Measurements from ENCODE around the gene MYO18A. TPM values are rescaled to one million over a fixed set of nuclear protein-coding genes. Genes with fewer than 3 reads are reported as not detected.

MYO18A gene
- total and polyA plus RNA-seq, 11 donors = 83.5 to 340 (median 300) TPM

- Histone ChIP-seq H3K9me3 (no peaks in the 10 kb centered on the region), H3K4me1 (peaks cover 0 to 9% (median 0%) of the 10 kb centered on the region in 12 donors), H3K27me3 (no peaks in the 10 kb centered on the region), H3K27ac (no peak overlapping the region), H3K4me3 (no peak overlapping the region), H3K36me3 (peaks cover 0 to 100% (median 92%) of the 10 kb centered on the region in 9 donors)
- no peak for ATAC-seq
- peak in 1 of 5 donors; percentile 23 for DNase-seq
- 90 to 94% (median 90%) methylated on average over 12 of the region's 12 CpGs for WGBS, 4 donors
- intact Hi-C loops (cut with DNase I) = no loop called here
- TF ChIP-seq CTCF (IDR thresholded peaks at IDR 0.05) (no peak), POLR2A (IDR thresholded peaks at IDR 0.05) (no peak)
These were observed 95.0 kb downstream of the MYO18A start for GRCh38 chr17:29085223-29085622.

DNA sequence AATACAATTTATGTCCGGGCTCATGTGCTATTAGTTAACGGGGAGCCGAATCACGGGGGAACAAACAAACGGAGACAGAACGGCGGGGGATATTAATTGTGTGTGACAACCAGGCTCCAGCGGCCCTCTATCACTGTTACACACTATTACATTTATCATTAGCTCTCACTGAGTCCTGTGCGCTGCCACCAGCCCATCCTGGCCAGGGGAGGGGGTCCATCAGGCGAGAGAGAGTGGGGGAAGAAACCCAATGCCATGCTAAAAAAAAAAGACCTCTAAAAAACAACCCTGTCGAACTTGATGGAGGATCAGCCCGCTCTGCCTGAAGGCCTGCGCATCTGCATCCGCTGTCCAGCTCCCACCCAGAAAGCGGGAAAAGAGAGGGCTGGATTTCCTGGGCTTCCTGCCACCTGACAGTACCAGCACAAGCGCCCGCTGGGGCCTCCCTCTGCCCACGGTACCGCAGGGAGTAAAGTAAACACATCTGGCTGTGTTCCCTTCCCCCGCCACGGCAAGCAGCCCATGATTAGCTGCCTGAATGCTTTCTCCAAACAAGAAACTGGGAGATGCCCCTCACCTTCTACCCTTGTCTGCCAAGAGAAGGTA, 95.6 kb downstream of the MYO18A start:
- 82 to 86% (median 83%) methylated on average over 20 to 21 of the region's 21 CpGs for WGBS, 4 donors
- Histone ChIP-seq H3K27me3 (no peaks in the 10 kb centered on the region), H3K27ac (no peak overlapping the region), H3K36me3 (peaks cover 0 to 100% (median 92%) of the 10 kb centered on the region in 9 donors), H3K4me1 (peaks cover 0 to 3% (median 0%) of the 10 kb centered on the region in 12 donors), H3K4me3 (no peak overlapping the region), H3K9me3 (no peaks in the 10 kb centered on the region)
- TF ChIP-seq CTCF (IDR thresholded peaks at IDR 0.05) (no peak), POLR2A (IDR thresholded peaks at IDR 0.05) (no peak)
- intact Hi-C loops (cut with DNase I) = no loop called here
- ATAC-seq (no peak), DNase-seq (peak in 1 of 5 donors; percentile 19)

DNA sequence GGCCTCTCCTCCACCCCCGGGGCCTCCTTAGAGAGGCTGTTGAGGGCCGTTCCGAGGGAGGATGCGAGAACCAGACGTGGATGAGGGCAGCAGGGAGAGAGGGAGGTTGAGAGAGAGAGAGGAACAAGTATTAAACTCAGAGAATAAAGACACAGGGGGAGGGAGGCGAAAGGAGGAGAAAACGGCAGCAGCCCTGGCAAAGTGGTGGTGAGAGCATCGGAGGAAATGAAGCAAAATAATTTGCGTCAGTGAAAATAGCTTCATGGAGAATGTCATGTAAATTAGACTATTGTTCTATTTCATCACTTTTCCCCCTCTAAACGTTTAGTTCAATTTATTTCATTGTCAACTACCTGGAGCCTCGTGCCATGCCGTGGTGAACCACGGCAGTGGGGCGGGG, 99.2 kb downstream of the MYO18A start:
- ATAC-seq = no peak
- DNase-seq = no peak
- intact Hi-C loops (cut with DNase I) = no loop called here
- Histone ChIP-seq H3K27ac (no peak overlapping the region), H3K4me3 (no peak overlapping the region), H3K4me1 (peaks cover 0 to 25% (median 7%) of the 10 kb centered on the region in 12 donors), H3K27me3 (no peaks in the 10 kb centered on the region), H3K36me3 (peaks cover 0 to 94% (median 87%) of the 10 kb centered on the region in 9 donors), H3K9me3 (no peaks in the 10 kb centered on the region)
- WGBS, 4 donors = 84 to 89% (median 88%) methylated on average over 14 of the region's 14 CpGs
- TF ChIP-seq CTCF (IDR thresholded peaks at IDR 0.05) = no peak
- no peak for TF ChIP-seq POLR2A (IDR thresholded peaks at IDR 0.05)

GRCh38 chr17:29080323-29080722, 99.9 kb downstream of the MYO18A start:
- ATAC-seq (peak in 1 of 4 donors; percentile 10), DNase-seq (no peak)
- Histone ChIP-seq H3K9me3 (no peaks in the 10 kb centered on the region), H3K27ac (no peak overlapping the region), H3K4me3 (no peak overlapping the region), H3K27me3 (no peaks in the 10 kb centered on the region), H3K4me1 (peaks cover 0 to 25% (median 7%) of the 10 kb centered on the region in 12 donors), H3K36me3 (peaks cover 0 to 93% (median 80%) of the 10 kb centered on the region in 9 donors)
- WGBS, 4 donors = 92 to 97% (median 94%) methylated on average over 25 to 33 of the region's 33 CpGs
- no peak for TF ChIP-seq POLR2A (IDR thresholded peaks at IDR 0.05)
- intact Hi-C loops (cut with DNase I) = no loop called here
